KOPT-K1 (cell line): Measurements from ENCODE around the gene DENND5B.
"Not testable (repeated sequence)": the region's sequence is repeated elsewhere in the genome, so short reads cannot be mapped to it uniquely, and the experiment has no call there.

ENCODE experiments used
- H3K27ac ChIP-seq: fragments of 200-600 bp; sonication (generic); 2 replicates; pipeline ENCODE4 v1.5.1; 2016; ENCODE audit warnings: antibody characterized with exemption, mild to moderate bottlenecking, low read depth, low read length; ENCODE audit not compliant: poor library complexity, severe bottlenecking
- H3K36me3 ChIP-seq: fragments of 200-600 bp; sonication (generic); 2 replicates; pipeline ENCODE4 v1.5.1; 2017; ENCODE audit warnings: antibody characterized with exemption, mild to moderate bottlenecking, low read length, moderate library complexity; ENCODE audit not compliant: insufficient read depth
- H3K9me3 ChIP-seq: fragments of 200-600 bp; sonication (generic); 2 replicates; pipeline ENCODE4 v1.5.1; 2017; ENCODE audit warnings: antibody characterized with exemption, low read length, mild to moderate bottlenecking; ENCODE audit not compliant: insufficient read depth, poor library complexity, severe bottlenecking

The DENND5B gene

DNA sequence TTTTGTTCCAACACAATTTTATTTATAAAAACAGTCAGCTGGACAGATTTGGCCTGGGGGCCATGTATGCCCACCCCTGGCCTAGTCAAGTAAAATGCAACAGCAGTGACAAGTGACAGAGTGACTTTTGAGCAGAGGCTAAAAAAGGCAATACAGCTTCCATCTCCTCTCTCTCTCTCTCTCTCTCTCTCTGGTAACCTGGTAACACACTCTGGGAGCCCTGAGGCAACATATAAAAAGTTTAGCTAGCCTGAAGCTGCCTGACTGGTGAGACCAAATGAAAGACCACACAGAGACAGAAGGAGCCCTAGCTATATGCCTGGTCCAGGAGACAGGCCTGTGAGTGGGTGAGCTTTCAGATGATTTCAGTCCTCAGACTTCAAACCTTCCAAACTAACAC, 105.4 kb downstream of the DENND5B start:
- Histone ChIP-seq H3K9me3 (no peaks in the 10 kb centered on the region), H3K36me3 (no peaks in the 10 kb centered on the region), H3K27ac (no peak overlapping the region)

DNA sequence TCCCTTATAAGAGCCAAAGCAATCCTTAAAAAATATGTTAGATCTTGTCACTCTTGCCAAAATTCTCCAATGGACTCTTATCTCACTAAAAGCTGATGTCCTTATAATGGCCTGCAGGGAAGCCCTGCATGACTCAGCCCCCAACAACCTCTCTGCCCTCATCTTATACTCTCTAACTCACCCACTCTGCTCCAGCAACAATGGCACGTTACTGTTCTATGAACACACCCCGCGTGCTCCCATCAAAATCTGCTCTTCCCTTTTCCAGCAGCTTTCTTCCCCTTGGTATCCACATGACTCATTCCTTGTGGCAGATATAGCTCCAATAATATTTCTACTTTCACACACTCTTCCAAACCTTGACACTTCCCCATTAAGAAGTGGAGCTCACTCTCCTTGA, 108.1 kb downstream of the DENND5B start:
- H3K27ac ChIP-seq: no peak overlapping the region
- H3K9me3 ChIP-seq: no peaks in the 10 kb centered on the region
- no peaks in the 10 kb centered on the region for H3K36me3 ChIP-seq

DNA sequence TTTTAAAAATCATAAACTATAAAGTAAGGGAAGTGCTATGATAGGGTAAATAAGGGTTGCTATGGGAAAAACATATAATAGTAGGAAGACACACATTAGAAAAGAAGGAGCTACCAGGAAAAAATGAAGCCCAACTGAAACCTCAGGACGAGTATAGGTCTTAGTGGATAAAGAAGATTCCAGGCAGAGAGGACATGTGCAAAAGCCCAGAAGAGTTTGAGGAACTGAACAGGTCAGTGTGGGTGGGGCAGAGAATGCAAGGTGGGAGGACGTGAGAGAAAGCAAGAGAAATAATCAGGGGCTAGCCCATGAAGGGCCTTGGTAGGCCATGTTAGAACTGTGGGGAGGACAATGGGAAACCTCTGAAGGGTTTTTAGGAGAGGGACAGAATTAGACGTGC, 109.5 kb downstream of the DENND5B start:
- H3K9me3 ChIP-seq: no peaks in the 10 kb centered on the region
- H3K27ac ChIP-seq: no peak overlapping the region
- H3K36me3 ChIP-seq: no peaks in the 10 kb centered on the region

DNA sequence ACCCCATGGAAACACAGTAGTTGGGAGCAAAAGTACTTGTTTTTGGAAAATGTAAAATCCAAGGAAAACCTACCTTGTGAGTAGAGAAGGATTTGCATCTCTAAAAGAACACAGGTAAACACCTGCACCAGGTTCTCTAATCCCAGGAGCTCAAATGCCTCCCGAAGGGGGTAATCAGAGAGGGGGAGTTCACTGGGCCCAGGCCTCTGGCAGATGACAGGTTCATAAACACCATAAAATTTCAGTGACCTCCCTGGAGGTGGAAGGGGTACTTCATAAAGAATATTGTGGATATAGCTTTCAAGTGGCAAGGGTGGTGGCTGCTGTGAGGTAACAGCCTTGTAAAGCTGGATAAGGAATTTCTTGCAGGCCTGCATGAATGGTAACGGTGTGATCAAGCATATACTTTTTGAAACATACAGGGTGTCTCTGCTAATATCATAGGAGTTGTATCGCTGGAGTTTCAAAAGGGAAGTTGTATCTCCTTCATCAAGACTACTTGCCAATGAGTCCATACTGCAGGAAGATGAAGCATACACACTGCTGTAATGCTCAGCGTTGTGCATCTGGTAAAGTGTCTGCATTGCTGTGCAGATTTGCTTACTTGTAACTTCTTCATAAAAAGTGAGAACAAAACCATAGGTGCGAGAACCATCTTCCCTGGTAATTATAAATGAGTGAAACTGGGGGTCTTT, 111.3 kb downstream of the DENND5B start:
- Histone ChIP-seq H3K9me3 (no peaks in the 10 kb centered on the region), H3K27ac (no peak overlapping the region), H3K36me3 (no peaks in the 10 kb centered on the region)

DNA sequence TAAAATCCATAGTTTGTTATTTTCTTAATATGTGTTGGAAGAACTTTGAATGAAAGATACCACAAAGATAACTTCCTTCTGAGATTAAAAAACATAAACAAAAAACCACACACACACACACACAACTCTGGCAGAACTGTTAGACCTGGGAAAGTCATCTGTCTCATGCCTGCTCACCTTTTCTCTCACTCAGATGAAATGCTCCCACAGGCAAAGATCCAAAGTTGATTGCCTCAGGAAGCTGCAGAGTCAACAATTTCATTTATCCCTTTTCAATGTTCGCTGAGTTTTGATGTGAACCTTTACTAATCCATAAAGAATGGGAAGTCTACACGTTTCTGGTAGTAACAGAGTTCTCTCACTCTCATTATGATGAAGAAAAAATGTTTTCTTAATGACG, 112.0 kb downstream of the DENND5B start:
- H3K9me3 ChIP-seq: no peaks in the 10 kb centered on the region
- H3K36me3 ChIP-seq: no peaks in the 10 kb centered on the region
- H3K27ac ChIP-seq: no peak overlapping the region

DNA sequence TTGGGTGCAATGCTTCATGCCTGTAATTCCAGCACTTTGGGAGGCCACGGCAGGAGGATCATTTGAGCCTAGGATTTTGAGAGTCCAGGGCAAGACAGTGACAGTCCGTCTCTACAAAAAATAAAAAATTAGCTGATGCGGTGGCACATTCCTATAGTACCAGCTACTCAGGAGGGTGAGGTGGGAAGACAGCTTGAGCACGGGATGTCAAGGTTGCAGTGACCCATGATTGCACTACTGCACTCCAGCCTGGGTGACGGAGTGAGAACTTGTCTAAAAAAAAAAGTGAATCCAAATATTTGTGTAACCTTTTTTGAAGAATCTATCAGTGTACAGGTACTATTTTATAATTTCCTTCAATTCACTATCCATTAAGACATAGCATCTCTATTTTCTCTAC, 112.5 kb downstream of the DENND5B start:
- Histone ChIP-seq H3K36me3 (no peaks in the 10 kb centered on the region), H3K27ac (no peak overlapping the region), H3K9me3 (no peaks in the 10 kb centered on the region)

DNA sequence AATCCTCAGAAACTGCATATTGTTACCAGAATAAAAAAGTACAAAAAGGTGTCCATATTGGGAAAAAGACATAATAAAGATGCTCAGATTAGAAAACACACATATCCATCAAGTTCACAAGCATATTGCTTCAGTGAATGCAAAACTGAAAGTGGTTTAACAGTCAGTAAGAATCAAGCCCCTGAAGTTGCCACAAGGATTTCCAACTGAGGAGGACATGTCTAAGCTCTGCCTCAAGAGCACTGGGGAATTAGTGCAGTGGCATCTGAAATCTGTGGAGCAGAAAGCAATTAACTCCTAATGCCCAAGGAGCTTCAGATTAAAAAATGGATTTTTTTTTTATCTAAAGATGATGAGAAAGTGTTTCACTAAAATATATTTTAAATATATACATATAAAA, 113.2 kb downstream of the DENND5B start:
- no peaks in the 10 kb centered on the region for H3K36me3 ChIP-seq
- H3K9me3 ChIP-seq: no peaks in the 10 kb centered on the region
- H3K27ac ChIP-seq: no peak overlapping the region

DNA sequence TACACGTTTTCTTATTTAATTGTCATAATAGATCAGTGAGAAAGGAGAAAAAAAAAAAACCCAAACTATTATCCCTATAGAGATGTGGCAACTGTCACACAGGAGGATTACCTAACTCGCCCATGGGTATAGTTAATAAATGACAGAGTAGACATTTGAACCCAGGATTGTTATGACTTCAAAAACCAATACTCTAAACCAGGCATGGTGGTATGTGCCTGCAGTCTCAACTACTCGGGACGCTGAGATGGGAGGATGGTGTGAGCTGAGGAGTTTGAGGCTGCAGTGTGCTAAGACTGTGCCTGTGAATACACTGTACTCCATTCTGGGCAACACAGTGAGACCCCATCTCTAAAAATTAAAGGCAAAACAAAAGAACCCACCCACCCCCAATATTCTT, 114.5 kb downstream of the DENND5B start:
- H3K9me3 ChIP-seq: no peaks in the 10 kb centered on the region
- no peak overlapping the region for H3K27ac ChIP-seq
- no peaks in the 10 kb centered on the region for H3K36me3 ChIP-seq

DNA sequence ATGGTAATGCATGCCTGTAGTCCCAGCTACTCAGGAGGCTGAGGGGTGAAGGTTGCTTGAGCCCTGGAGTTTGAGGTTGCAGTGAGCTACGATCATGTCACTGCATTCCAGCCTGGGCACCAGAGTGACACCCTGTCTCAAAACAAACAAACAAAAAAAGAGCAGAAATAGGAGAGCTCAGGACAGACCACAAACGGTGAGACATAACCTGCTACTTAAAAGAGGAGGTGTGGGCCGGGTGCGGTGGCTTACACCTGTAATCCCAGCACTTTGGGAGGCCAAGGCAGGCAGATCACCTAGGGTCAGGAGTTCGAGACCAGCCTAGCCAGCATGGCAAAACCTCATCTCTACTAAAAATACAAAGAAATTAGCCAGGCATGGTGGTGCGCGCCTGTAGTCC, 115.3 kb downstream of the DENND5B start:
- H3K27ac ChIP-seq, H3K9me3 ChIP-seq, H3K36me3 ChIP-seq: not testable (repeated sequence)

DNA sequence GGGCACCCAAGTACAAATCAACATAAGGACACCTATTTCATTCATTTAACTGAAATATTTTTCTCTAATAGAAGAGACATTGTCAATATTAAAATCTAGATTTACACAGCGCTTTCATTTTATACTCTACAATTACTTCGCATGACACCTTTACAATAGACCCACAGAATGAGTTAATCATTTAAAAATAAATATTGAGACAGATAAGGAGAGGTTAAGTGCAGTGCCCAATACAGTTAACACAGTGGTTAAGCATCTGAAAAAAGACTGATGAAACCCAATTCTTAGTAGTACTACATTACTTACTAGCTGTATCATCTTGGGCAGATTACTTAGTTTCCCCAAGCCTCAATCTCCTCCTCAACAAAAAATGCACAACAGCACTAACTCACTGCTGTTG, 116.2 kb downstream of the DENND5B start:
- H3K9me3 ChIP-seq: no peaks in the 10 kb centered on the region
- no peak overlapping the region for H3K27ac ChIP-seq
- H3K36me3 ChIP-seq: no peaks in the 10 kb centered on the region

DNA sequence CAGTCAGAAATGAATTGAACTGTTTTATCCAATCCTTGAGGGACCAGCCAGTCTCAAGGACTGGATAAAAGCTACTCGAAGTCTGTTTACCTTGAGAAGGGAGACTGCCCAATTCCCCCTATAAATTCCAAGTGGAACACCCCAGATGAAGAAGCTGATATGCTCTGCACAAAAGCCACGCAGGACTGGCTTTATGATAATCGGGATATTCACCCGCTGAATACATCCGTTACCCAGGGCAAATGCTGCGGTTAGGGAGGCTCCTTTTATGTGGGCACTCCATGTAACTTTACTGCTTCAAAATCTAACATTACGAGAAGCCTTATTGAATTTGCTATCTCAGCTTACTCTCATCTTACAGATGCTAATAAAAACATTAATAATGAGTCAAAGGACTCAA, 119.1 kb downstream of the DENND5B start:
- Histone ChIP-seq H3K27ac (no peak overlapping the region), H3K36me3 (no peaks in the 10 kb centered on the region), H3K9me3 (no peaks in the 10 kb centered on the region)

DNA sequence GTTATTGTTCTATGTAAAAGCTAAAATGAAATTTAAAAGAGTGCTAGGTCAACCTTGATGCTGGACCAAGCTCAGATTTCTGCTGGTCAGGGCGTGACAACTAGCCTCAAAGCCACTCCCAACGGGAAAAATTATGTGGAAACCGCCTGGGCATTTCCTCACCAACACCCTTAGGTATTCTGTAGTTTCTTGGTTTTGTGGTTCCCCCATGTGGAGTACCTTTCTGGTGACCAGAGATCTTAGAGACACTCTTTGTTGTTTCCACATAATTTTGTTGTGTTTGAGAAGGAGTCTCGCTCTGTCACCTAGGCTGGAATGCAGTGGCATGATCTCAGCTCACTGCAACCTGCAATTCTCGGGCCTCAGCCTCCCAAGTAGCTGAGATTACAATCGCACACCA, 119.9 kb downstream of the DENND5B start:
- Histone ChIP-seq H3K27ac (no peak overlapping the region), H3K36me3 (no peaks in the 10 kb centered on the region), H3K9me3 (no peaks in the 10 kb centered on the region)

DNA sequence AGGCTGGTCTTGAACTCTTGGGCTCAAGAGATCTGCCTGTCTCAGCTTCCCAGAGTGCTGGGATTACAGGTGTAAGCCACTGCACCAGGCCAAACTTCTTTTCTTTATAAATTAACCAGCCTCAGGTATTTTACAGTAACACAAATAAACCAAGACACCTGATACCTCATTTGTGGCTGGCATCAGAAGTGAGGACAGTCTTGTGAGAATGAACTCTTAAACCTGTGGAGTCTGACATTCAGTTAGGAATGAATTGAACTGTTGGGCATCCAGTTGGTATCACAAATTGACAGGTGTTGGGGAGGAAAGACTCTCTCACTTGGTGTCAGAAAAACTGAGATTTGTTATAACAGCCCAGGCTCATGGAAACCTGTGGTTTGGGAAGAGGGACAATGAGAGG, 120.5 kb downstream of the DENND5B start:
- Histone ChIP-seq H3K27ac (no peak overlapping the region), H3K9me3 (no peaks in the 10 kb centered on the region), H3K36me3 (no peaks in the 10 kb centered on the region)

DNA sequence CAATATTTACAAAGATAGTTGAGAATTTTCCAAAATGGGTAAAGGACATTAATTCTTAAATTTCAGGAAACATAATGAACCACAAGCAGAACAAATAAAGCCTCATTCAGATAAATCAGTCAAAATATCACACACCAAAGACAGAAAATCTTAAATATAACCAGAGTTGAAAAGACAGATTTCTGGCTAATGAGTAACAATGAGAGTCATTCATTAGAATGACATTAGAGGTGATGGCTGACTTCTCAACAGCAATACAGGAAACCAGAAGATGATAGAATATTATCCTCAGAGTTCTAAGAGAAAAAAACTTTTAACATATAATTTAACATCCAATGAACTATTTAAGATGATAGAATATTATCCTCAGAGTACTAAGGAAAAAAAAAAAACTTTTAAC, 124.2 kb downstream of the DENND5B start:
- H3K27ac ChIP-seq: no peak overlapping the region
- no peaks in the 10 kb centered on the region for H3K9me3 ChIP-seq
- no peaks in the 10 kb centered on the region for H3K36me3 ChIP-seq

DNA sequence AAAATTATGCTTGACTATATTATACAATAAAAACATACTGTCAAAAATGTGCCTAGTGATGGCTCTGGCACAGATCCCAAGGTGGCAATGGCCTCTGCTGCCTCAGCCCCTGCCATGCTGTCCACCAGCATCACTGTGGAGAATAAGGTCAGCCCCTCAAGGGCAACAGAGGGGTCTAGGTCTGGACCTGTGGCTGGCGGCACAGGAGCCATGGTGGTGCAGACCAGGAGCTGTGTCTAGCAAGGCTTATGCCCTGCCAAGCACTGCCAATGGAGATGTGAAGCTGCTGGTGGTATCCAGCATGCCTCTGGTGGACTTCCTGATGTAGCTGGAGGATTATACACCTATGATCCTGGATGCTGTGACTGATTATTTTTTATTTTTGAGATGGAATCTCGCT, 125.9 kb downstream of the DENND5B start:
- H3K27ac ChIP-seq: no peak overlapping the region

DNA sequence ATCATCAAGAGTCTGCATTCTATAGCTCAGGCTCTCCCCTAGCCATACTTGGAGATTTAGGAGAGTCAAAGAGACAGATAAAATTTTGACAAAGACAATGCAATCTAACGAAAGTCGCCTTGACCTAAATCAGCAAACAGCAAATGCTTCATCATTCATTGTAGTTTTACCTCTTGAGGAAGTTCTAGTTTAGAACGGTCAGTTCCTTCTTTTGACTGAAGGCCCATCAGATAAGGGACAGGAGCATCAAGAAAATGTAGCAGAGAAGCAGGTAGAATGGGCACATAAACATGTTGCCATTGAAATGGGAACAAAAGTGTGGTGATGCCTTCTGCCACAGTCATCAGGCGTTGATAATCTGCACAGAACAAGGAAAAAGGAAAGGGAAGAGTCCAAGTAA, 130.9 kb downstream of the DENND5B start:
- no peaks in the 10 kb centered on the region for H3K36me3 ChIP-seq
- no peak overlapping the region for H3K27ac ChIP-seq
- no peaks in the 10 kb centered on the region for H3K9me3 ChIP-seq

More for the DNA sequence above, 125.9 kb downstream of the DENND5B start:
- H3K36me3 ChIP-seq: no peaks in the 10 kb centered on the region
- H3K9me3 ChIP-seq: no peaks in the 10 kb centered on the region
